GM12874 (cell line): ENCODE measurements around the gene PRDM11.

Experiments
- CTCF ChIP-seq: IDR thresholded peaks from 2 replicates; pipeline ENCODE4 v1.5.1; 2011; ENCODE audit warnings: low read depth, mild to moderate bottlenecking, control low read depth, low read length, moderate library complexity; ENCODE audit not compliant: insufficient read depth

PRDM11 gene

DNA sequence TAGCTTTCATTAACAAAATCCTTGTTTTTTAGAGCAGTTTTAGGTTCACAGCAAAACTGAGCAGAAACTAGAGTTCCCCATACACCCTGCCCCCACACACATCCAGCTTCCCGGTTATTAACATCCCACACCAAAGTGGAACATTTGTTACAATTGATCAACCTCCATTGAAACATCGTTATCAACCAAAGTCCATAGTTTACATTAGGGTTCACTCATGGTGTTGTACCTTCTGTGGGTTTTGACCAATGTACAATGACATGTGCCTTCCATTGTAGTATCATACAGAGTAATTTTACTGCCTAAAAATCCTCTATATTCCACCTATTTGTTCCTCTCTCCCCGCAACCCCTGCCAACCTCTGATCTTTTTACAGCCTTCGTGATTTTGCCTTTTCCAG, 28.5 kb downstream of the PRDM11 start:
- no peak for TF ChIP-seq CTCF

DNA sequence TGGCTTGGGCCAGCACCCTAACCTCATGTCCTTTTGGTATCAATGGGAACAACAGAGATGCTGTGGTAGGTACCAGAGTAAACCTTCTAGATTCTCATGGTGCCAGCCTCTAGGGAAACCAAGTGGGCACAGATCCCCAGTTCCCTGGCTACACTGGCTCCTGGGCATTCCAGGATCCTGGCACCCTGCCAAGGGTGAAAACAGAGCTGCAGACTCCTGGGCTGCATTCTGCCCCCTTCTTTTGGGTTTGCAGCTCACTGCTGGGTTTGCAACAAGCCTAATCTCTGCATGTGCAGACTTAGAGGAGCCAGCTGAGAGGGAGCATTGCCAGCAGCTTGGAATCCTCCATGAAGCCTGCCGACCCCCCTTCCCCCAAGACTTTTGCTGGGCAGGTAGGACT, 30.6 kb downstream of the PRDM11 start:
- TF ChIP-seq CTCF, result no peak

DNA sequence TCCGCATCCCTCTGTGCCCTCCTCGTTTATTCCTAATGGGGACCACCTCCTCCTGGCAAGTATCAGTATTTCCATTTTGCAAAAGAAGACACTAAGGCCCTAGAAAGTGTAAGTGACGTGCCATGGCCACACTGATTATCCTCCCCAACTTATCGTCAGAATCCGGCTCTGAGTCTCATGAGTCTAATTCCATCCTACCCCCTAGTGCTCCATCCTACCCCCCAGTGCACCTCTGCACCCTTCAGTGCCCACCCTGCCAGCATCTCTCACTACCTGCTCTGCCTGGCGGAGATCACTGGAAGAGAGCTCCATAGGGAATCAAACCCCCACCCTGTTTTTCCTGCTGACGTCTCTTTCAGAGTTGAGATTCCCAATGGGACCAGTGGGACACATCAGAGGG, 31.8 kb downstream of the PRDM11 start:
- TF ChIP-seq CTCF, result no peak

DNA sequence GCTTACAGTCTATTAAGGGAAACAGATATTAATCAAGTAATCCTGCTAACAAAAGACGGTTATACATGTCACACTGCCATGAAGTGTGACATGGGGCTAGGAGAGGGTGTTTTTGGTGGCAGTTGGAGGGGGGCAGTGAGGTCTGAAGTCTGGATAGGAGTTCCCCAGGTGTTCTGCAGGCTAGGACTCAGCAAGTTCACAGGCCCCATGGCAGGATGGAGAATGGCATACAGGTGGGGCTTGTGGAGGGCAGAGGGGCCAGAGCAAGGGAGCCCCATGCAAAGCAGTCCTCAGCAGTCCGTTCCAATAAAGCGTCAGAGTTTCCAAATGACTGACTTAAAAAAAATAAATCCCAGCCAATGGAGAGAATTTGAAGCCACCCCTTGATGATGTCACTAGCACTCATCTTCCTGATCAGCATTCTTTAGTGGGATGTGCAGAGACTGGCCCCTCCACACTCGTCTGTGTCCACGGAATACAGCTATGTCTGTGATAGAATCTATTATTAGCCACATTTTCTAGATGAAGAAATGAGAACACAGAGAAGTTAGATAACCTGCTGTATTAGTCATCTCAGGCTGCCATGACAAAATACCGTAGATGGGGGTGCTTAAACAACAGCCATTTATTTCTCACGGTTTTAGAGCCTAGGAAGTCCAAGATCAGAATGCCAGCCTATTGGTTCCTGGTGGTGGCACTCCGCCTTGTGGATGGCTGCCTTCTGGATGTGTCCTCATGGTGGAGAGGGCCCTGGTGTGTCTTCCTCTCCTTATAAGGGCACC, 32.6 kb downstream of the PRDM11 start:
- TF ChIP-seq CTCF, result no peak

- no peak for TF ChIP-seq CTCF
Measured at GRCh38 chr11:45179686-45180178, 33.3 kb downstream of the PRDM11 start.

DNA sequence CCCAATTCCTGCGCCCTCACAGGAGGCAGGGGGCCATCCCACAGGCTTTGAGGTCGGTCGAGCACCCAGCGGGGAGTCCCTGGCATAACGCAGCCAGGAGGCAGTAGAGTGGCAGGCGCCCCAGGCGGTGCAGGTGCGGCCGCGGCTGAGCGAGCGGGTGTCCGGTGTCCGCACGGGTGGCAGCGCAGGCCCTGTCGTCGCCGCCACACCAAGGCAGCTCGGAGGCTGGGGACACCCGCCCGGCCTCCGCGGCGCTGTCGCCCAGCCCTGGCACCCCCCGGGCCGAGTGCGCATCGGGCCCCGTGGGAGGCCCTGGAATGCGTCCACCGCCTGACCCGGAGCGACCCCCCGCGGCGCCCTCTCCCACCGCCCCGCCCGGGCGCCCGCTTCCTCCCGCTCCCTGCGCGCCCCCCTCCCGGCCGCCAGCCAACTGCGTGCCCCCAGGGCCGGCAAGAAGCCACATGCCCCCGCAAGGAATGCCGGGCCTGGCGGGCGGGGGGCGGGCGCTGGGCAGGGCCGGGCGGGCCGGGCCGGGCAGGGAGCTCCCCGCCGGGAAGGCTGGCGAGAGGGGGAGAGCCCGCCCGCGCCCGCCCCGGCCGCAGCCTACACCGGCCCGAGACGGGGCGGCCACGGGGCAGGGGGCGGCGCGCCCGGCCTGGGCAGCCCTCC, 33.9 kb downstream of the PRDM11 start:
- no peak for TF ChIP-seq CTCF

DNA sequence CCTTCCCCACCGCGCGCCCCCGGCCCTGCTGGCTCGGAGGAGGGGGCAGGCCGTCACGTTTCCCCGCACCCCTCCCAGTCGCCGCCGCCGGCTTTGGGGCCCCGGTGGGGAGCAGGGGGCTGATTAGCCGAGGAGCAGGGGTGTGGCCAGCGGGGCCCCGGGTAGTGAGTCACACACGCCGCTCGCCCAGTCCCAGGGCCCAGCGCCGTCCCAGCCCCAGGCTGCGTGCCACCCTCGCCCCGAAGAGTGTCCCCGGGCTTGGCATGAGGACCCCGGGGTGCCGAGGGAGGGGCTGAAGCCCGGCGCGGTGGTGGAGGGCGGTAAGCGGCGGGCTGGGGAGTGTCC, 34.4 kb downstream of the PRDM11 start:
- no peak for TF ChIP-seq CTCF
